Kidney epithelial cell (primary cell): ENCODE results near the gene AMACR. TPM values are rescaled to one million over a fixed set of nuclear protein-coding genes. Genes with fewer than 3 reads are reported as not detected.

Source experiments
- DNase-seq: peaks from one replicate; pipeline ENCODE4 v3.0.0-alpha.2; 2010; ENCODE audit warnings: low read depth
- H3K27me3 ChIP-seq: 2 replicates; pipeline ENCODE4 v1.6.0; 2011; ENCODE audit warnings: low read length; ENCODE audit not compliant: control insufficient read depth, insufficient read depth
- H3K36me3 ChIP-seq: 2 replicates; pipeline ENCODE4 v1.5.1; 2011; ENCODE audit warnings: low read length; ENCODE audit not compliant: control insufficient read depth, insufficient read depth
- H3K4me3 ChIP-seq: 2 replicates; pipeline ENCODE4 v1.5.1; 2011; ENCODE audit warnings: low read depth, mild to moderate bottlenecking, control low read depth, low read length
- CTCF ChIP-seq: IDR thresholded peaks from 2 replicates; pipeline ENCODE4 v1.5.1; 2011; ENCODE audit warnings: mild to moderate bottlenecking, moderate library complexity, low read length, control low read depth, inconsistent platforms; ENCODE audit not compliant: insufficient read depth, poor library complexity, severe bottlenecking
- total RNA-seq: library from RNA; depleted of rRNA; stranded (reverse); fragments of >200 nt; gene quantifications from 2 replicates; pipeline ENCODE4 v1.2.3, GENCODE V29; 2015

Gene AMACR
- total RNA-seq, 1 donor from 2014 or later, result 18.0 TPM

- no peak for TF ChIP-seq CTCF
- DNase-seq, result no peak
- Histone ChIP-seq H3K36me3 (no peaks in the 10 kb centered on the region), H3K27me3 (peaks cover 42% of the 10 kb centered on the region), H3K4me3 (no peak overlapping the region)
Observed at GRCh38 chr5:33937707-33938506, 69.9 kb downstream of the AMACR start.

- Histone ChIP-seq H3K27me3 (peaks cover 40% of the 10 kb centered on the region), H3K4me3 (peak overlapping the region; percentile 11), H3K36me3 (no peaks in the 10 kb centered on the region)
- no peak for TF ChIP-seq CTCF
- no peak for DNase-seq
Observed at GRCh38 chr5:33937017-33937706, 70.7 kb downstream of the AMACR start.

GRCh38 chr5:33936381-33937016, 71.4 kb downstream of the AMACR start, which contains the start of gene RXFP3:
Gene RXFP3, plus strand, starts transcription at chr5:33936386. Its CDS starts 355 bp downstream, at chr5:33936741.
- Histone ChIP-seq H3K4me3 (peak within 1 kb of the TSS; percentile 24), H3K36me3 (no peaks in the 10 kb centered on the region), H3K27me3 (peaks cover 37% of the 10 kb centered on the region)
- TF ChIP-seq CTCF, result no peak
- DNase-seq, result no peak

Other genes with a start within 250 kb of the AMACR start
- gene ADAMTS12, start 116.1 kb downstream of the AMACR start, total RNA-seq, result 3.4 and 4.1 TPM in 2 replicates
- gene RXFP3, start 71.7 kb downstream of the AMACR start, total RNA-seq, result 0.82 TPM in 1 of 2 replicates, not detected in the other
- not detected in 2 replicates for gene SLC45A2, start 23.4 kb downstream of the AMACR start, total RNA-seq
- gene C1QTNF3, start 35.2 kb upstream of the AMACR start, total RNA-seq, result 1.1 and 1.2 TPM in 2 replicates